HCEC 1CT (cell line): Measurements from ENCODE around the gene HMX2.

Source experiments
- DNase-seq: peaks from one replicate; pipeline ENCODE4 v3.0.0-alpha.2; 2017

Gene HMX2

DNA sequence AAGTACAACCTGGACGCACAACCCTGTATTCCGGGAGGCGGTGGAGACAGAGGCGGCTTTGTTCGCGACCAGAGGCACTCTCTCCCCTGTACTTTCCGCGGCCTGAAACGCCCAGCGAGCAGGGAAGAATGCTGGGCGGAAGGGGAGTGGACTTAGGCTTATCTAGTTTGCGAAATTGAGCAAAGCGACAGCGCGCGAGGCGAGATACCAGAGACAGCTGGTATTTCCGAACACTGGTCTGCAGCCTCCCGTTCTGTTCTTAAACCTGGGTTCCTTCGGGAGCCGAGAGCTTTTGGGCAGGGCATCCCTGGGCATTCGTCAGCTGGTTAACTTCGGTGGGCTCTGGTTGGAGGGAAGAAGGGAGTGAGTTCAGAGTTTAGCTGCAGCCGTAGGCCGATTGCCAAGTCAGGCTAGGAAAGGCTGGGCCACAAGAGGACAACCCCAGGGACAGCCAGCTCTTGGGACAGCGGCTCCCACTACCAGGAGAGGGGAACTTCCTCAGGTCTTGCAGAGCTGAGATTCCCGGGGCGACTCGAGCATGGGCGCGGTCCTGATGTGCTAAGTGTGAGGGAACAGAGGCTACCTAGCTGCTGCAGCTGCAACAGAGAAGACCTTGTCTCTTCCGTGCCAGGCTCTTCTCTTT, 8.3 kb upstream of the HMX2 start:
- no peak for DNase-seq

DNA sequence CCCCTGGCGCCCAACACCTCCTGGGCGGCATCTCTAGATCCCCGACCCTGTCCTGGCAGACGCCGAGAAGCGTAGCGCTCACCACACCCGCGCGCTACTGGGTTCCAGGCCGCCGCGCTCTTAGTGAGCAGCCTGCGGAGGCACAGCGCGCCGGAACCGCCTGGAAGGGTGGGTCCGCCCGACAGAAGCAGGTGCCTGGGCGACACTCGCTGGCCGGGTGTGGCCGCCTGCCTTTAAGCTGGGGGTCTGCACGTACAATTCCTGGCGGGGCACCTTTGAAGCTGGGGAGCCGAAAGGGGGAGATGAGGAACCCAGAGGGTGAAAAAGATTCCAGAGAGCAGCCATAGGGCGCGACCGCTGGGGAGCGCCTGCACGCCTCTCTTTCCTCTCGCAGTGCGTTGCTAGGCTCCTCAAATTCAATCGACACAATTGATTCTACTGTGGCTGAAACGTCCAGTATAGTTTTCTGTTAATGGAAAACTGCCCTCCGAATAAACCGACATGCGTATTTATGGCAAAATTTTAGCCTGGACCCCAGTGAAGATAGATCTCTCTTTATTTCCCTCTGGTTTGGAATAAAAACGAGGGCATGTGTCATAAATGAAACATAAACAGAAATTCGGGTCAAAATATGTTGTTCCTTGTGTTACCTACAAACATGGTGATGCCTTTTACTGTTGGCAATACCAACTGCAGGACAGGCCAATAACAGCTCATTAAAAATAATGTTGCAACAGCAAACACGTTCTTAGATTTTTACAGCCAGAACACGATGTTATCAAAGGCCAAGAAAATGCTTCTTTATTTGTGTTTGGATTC, 7.6 kb upstream of the HMX2 start:
- no peak for DNase-seq

DNA sequence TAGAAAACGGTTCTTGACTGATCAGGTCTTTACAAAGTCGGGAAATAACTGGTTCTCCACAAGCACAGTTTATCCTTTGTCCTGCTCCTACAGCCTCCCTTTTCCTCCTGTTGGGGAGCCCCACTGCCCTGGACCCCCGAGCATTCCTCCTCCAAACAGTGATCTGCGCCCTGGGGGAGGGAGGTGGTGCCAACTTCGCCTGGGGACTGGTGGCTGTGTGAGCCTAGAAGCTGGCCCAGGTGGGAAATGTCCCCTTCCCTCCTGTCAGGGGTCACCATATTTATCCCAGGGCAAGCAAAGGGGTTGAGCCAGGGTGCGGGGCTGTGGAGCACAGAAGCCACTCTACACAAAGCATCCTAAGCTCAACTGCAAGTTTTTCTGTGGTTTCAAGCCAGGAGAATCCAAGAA, 6.9 kb upstream of the HMX2 start:
- DNase-seq: no peak

DNA sequence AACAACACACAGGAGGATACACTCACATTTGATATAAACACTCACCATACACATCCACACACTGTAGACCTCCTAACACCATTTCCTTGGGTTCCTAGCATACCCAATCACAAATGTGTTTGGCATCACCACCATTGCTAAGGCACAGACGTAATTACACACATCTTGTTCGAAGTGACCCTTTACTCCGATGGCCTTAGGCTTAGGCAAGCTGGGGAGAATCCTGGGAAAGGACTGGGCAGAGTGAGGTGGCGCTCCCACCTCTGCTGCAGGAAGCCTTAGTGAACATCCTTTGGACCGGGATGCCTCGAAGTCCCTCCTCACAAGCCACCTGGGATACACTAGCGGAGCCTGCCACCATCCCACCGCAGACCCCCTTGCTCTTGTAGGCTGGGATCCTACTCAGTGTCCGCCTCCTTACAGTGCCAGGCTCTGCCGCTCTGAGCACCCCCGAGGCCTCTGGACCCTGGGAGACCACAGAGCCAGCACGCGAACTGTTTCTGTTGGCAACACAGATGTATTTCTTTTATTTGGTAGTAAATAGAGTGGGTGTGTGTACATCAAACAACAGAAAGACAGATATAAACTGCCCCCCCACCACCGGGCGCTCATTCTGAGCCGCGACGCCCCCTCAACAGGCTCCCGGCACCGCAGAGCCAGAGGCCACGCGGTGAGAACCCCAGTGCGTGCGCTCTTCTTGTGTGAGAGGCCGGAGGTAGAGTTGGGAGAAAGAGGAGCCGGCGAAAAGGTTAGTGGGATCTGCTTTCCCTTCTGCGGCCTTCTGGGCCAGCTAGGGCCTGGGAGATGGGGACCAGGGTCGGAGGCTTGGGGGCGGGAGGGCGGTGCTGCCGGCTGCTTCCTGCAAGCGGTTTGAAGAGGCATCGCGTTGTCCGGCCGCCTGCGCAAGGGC, 5.9 kb upstream of the HMX2 start:
- DNase-seq: no peak

DNA sequence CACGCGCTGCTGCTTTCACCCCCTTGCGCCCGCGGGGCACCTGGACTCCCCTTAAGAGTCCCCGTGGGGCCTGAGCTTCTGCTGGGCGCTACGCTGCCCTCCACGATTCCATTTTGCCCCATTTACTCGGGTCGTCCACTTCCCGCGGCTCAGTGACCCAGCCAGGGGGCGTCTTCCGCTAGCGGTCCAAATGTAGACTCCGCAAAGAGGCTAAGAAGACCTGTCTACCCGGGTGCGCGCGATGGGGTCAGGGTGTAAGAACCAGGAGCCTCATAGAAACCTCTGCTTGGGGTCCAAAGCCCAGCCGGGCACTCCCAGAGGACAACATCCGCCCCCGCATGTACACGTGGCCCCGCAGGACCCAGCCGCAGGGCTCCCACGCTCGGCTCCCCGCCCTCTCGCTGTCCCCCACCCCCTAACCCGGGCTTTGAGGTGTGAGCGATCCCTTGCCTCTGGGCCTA, 5.2 kb upstream of the HMX2 start:
- no peak for DNase-seq

DNA sequence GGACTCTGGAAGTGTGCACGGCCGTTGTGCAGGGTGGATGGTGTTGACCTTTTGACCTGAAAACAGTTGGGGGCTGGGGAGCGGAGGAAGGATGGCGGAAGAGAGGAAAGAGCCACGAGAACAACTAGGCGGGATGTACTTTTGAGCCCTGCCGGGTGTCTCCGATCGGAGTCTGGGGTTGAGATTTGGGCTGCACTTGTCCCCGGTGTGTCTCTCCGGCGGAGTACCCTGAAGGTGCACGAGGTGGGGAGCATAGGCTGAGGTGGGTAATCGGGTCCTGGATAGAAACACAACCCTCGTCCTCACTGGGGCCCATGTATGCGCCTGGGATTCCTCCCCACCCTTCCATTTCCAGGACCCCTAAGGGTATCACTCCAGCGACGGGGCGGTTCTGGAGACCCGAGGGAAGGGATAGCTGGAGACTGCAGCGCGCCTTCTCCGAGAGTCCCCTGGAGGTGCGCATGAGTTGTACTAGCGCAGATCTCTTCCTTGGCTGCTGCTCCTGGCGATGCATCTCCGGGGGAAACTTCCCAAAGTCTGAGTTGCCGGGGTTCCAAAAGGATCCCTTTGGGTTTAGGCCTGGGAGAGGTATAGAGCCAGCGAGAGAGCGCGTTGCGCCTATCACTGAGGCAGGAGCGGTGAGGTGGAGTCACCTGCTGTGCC, 4.6 kb upstream of the HMX2 start:
- DNase-seq: no peak

DNA sequence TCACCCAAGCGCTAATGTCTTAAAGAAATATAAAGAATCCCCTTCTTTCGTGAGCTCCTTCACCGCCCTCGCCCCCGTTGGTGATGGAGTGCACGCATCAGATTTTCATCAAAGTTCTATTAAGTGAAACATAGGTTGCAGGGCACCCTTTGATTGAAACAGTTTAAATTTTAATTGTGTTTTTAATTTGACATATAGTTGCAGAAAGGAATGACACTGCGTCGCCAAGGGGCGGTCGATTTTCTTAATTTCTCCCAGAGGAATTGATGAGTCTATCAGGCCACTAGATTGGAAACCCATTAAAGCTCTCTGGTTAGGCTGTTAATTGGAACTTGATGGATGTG, 4.1 kb upstream of the HMX2 start:
- DNase-seq: no peak

DNA sequence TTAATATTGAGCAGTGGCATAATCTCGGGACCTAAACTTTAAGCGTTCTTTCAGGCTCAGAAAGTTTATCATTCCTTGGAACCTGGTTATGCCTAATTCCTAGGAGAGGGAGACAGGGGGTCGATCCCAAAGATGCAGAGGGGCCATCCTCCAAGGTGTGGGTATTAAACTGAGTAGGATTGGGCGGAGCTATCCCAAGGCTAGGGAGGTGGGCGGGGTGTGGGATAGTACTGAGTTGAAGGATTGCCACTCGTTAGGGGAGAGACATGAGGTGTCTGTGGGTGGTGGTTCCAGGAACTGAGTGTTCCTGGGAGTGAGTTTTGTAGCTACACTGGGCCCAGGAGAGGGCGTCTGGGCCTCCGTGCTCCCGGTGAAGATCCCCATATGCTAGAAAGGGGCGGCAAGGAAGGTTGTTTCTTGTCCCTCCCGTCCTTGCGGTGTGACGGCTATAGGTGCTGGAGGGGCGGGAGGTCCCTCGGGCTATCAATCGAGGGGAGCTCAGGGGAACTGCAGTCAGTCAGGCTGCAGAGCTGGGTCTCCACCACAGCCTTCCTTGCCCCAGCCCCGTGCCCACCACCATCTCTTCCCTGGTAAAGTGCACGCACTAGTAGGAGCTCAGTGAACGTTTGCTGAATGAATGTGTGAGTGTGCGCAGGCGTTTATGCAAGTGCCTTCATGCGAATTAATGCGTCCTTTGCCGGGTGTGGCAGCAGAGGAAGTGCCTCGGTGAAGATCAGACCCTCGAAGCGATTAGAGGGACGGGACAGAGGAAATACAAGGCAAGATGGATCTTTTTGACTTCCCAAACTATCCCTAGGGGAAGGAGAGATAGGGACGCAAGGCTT, 3.0 kb upstream of the HMX2 start:
- DNase-seq: no peak

DNA sequence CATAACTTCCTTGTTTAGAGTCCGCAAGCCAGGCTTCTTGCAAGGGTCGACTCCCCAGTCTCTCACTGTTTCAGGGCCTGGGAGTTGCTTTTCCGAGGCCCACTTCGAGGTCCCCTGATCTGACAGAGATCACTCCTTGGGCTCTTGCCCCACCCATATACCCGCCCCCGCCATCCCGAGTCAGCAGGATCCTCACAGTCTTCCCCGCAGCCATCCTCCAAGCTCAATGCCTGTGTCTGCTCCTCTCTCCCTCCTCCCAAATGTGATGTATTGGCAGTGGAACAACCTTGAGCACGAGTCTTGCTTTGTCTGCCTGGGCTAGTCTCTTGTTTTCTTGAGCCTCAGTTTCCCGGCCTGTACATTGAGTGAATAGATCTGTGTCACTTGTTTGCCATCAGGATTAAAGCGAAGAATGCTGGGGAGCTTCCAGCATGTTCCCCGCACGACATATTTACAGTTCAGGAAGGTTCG, 2.4 kb upstream of the HMX2 start:
- DNase-seq: no peak

DNA sequence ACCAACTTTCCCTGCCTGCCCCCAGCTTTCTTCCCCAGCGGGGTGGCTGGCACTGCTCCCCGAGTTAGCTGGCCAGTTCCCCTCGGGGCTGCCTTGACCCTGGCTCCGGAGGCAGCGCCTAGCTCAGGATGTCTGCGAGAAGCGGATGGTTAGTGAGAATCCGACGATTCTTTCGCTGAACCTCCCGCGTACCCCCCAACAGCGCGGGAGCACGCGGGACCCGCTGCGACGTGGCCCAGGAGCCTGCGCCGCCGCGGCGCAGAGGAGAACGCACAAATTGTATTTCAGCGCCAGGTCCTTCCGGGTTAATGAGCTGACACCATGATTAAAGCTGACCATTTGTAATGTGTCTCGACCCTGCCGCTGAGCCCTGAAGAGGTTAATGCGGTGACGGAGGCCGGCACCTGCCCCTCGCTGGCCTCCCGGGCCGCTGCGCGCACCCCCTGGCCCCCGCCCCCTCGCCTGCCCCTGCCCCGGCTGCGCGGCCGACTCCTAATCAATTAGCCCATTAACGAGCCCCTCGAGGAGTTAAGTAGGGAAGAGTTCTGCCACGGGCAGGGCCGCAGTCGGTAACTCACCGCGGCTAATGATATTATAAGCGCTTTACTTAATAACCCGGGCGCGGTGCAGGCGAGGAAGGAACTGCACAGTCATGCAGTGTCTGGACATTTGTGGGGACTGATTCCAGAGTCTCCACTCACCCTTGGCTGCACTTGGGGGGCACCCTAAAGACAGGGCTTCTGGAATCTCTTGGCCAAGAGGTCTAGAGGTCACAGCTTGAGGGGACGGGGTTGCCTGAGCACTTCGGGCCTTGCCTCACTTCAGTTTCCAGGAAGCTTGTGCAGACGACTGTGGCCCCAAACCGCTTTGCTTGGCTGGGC, 1.7 kb upstream of the HMX2 start:
- no peak for DNase-seq

DNA sequence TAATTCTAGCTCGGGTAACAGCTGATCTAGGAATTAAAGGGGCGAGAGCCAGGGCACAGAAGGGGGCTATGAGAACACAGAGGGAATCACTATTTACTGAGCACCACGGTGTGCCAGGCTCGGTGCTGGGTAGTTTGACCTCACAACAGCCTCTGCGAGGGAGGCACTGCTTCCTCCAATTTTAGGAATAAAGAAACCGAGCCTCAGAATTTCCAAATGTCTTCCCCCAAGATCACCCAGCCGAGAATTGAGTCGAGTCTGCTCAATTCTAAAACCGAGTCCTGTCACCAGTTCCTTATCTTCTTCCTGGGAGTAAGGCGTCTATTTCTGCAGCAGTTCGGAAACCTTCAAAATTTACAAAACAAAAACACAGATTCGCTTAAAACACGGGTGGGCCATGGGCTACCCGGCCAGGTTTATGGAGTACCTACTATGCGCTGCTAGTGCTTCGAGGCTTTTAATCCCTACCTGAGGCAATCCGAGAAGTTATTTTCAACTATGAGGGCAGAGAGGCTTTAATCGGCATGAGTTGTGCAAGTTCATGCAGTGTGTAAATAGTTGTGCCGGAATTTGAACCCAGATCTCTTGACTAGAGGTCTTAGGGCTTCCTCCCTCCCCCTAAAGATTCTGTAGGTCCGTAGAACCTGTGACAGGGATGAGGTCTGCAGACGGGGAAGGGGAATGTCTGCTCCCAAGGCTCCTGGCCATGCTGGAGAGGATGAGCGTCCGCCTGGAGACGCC, 872 bp upstream of the HMX2 start:
- no peak for DNase-seq

DNA sequence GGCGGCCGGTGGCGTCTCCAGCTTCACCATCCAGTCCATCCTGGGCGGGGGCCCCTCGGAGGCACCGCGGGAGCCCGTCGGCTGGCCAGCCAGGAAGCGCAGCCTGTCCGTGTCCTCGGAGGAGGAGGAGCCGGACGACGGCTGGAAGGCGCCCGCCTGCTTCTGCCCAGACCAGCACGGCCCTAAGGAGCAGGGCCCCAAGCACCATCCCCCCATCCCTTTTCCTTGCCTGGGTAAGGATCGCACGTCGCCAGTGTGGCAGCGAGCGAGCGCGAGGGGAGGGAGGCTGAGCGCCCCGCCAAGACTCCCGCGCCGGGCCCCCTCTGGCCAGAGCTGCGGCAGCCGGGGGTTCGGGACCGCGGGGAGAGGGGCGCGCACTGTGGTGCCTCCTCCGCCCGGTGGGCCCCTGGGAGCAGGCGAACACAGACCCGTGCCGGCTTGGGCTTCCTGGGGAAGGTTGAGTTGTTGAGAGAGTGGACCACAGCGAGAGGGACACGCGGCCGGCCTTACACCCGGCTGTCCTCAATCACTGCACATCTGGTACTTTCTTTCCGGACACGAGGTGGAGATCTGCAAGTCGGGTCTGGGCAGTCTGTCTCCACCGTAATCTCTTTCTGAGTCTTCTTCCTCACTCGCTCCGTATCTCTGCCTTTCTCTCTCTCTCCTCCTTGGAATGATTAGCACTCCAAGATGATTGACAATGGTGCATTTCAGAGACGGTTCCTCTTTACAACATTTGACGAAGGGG, 652 bp downstream of the HMX2 start:
- no peak for DNase-seq

DNA sequence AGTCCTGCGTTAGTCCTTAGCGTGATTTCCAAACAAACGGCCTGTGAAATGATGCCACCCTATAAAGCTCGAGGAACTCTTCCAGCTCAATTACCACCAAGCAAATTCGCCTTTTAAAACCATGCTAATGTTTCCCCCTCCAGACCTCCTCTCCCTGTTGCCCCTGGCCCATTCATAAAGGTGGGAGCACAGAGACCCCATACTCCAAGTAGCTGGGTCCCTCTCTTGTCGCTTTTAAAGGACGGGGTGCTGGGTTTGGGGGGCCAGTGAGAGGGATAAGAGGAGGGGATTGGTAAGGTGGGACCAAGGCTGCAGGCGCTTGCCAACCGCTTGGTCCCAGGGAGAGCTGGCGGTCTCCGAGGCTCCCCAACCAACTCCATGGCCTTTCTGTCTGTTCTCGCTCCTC, 1.2 kb downstream of the HMX2 start:
- DNase-seq: no peak

DNA sequence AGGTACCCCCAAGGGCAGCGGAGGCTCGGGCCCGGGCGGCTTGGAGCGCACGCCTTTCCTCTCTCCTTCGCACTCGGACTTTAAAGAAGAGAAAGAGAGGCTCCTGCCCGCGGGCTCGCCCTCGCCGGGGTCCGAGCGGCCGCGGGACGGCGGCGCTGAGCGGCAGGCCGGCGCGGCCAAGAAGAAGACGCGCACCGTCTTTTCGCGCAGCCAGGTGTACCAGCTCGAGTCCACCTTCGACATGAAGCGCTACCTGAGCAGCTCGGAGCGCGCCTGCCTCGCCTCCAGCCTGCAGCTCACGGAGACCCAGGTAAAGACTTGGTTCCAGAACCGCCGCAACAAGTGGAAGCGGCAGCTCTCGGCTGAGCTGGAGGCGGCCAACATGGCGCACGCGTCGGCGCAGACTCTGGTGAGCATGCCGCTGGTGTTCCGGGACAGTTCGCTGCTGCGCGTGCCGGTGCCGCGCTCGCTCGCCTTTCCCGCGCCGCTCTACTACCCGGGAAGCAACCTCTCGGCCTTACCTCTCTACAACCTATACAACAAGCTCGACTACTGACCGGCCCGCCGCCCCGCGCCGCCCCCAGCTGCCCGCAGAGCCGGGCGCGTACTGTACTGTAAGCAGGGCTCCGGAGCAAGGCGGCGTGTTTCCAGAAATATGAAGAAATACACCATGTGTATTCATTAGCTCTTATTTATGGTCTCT, 1.8 kb downstream of the HMX2 start:
- DNase-seq: no peak

DNA sequence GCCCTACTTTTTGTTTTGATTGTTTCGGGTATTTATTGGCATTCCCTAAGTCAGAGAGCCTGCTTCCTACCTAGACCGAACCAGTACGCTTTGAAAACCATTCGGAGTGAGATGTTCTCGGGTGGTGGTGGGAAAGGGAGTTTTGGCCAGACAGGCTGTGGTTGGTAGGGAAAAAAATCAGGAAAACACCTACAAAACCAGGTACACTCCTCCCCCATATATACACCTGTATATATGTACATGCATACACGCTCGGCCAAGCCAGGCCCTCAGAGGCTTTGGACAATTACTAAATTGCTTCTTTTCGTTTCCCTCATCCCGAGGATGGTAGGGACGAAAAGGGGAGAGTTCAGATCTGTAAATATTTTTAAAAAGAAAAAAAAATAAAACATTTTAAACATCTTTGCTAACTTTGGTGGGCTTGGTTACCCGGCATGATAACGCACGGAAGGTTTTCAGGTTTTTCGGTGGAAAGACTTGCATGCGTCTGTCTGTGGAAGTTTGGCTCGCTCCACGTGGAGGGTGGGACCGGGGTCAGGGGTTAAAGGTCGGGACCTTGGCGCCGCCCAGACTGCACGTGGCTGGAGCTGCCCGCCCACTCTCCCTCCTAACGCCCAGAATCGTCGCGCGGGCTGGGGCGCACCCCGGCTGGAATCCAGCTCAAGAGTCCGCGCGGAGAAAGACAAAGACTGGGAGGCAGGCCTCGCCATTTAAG, 2.5 kb downstream of the HMX2 start:
- DNase-seq: no peak

DNA sequence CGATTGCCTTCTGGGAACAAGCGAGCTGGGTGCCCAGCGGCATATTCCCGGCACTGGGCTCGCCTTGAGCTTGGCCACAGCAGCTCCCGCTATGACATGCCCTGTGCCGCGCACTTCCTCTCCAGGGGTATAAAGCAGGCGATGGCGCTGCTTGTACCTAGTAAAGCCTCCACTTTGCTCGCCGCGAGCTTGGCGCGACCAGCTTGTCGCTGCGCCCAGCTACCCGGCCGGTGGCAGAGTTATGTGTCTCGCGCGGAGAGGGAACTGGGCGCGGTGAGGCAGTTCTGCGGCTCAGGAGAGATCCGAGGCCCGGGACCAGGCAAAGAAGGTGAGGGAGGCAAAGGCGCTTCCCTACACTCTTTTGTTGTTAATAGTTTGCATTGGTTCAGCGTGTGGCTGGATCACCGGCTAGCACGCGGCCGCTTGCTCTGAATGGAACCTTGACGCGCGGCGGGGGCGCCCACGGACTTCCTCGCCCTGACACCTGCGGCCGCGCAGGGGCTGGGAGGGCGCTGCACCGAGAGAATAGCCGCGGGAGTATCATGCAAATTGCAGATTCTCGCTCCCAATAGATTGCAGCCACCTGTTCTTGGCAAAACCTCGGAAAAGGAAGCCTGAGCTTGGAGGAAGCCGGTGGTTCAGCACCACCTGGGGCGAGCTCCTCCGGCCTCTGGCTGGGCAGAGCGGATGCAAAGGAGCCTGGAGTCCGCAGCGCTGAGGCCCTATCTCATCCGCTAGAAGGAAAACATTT, 3.2 kb downstream of the HMX2 start:
- no peak for DNase-seq

DNA sequence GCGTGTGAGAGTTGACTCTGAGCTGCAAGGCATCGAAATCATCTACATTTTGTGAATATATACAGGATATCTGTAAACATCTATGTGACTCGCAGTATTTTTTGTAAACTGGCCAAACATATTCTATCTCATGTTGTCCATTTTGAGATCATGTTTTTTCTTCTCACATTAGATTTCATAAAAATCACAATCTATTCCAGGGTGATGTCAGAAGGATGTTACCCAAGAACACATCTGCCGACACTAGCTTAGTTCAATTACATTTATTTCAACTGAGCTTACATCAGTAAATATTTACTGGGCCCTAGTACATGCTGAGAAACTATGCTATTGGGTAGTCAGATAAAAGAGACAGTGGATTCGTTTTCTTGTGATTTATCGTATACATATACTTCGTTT, 3.8 kb downstream of the HMX2 start:
- DNase-seq: no peak
